SH-SY5Y (cell line): ENCODE results near the gene NFASC.

ENCODE experiments used
- GATA2 ChIP-seq: IDR thresholded peaks from 2 replicates; pipeline ENCODE4 v1.6.1; 2011; ENCODE audit warnings: mild to moderate bottlenecking, low read depth, low read length
- GATA3 ChIP-seq: IDR thresholded peaks from 2 replicates; pipeline ENCODE4 v1.6.1; 2011; ENCODE audit warnings: low read depth, mild to moderate bottlenecking, low read length, moderate library complexity

The NFASC gene

GRCh38 chr1:204841798-204842197, 28.9 kb upstream of the NFASC start:
- TF ChIP-seq GATA2 (0 out of 2 replicates have a peak, but pooled peaks have one; percentile 9), GATA3 (no peak)

- TF ChIP-seq GATA3 (no peak), GATA2 (no peak)
Observed at GRCh38 chr1:204842369-204842768, 28.3 kb upstream of the NFASC start.

GRCh38 chr1:204842892-204843291, 27.8 kb upstream of the NFASC start:
- TF ChIP-seq GATA3: no peak
- TF ChIP-seq GATA2: no peak

- TF ChIP-seq GATA2 (no peak), GATA3 (no peak)
Observed at GRCh38 chr1:204846546-204846945, 24.1 kb upstream of the NFASC start.

- TF ChIP-seq GATA3 (no peak), GATA2 (no peak)
Observed at GRCh38 chr1:204848579-204848978, 22.1 kb upstream of the NFASC start.

GRCh38 chr1:204852854-204853253, 17.8 kb upstream of the NFASC start:
- TF ChIP-seq GATA3: no peak
- no peak for TF ChIP-seq GATA2

GRCh38 chr1:204853436-204853835, 17.2 kb upstream of the NFASC start:
- TF ChIP-seq GATA2 (no peak), GATA3 (no peak)

GRCh38 chr1:204854286-204854685, 16.4 kb upstream of the NFASC start:
- TF ChIP-seq GATA2 (no peak), GATA3 (no peak)

GRCh38 chr1:204858363-204858821, 12.3 kb upstream of the NFASC start:
- TF ChIP-seq GATA3 (no peak), GATA2 (no peak)

- TF ChIP-seq GATA3 (no peak), GATA2 (peak; percentile 61)
Observed at GRCh38 chr1:204859861-204860267, 10.8 kb upstream of the NFASC start.

GRCh38 chr1:204863024-204863423, 7.6 kb upstream of the NFASC start:
- no peak for TF ChIP-seq GATA3
- no peak for TF ChIP-seq GATA2

GRCh38 chr1:204863730-204864129, 6.9 kb upstream of the NFASC start:
- no peak for TF ChIP-seq GATA3
- no peak for TF ChIP-seq GATA2

GRCh38 chr1:204866051-204866596, 4.5 kb upstream of the NFASC start:
- TF ChIP-seq GATA2 (no peak), GATA3 (no peak)

GRCh38 chr1:204867203-204867602, 3.5 kb upstream of the NFASC start:
- TF ChIP-seq GATA3: no peak
- no peak for TF ChIP-seq GATA2

GRCh38 chr1:204867666-204868339, 2.9 kb upstream of the NFASC start:
- no peak for TF ChIP-seq GATA2
- no peak for TF ChIP-seq GATA3
